ENCODE measurements around the gene GCGR.

Gene GCGR

DNA sequence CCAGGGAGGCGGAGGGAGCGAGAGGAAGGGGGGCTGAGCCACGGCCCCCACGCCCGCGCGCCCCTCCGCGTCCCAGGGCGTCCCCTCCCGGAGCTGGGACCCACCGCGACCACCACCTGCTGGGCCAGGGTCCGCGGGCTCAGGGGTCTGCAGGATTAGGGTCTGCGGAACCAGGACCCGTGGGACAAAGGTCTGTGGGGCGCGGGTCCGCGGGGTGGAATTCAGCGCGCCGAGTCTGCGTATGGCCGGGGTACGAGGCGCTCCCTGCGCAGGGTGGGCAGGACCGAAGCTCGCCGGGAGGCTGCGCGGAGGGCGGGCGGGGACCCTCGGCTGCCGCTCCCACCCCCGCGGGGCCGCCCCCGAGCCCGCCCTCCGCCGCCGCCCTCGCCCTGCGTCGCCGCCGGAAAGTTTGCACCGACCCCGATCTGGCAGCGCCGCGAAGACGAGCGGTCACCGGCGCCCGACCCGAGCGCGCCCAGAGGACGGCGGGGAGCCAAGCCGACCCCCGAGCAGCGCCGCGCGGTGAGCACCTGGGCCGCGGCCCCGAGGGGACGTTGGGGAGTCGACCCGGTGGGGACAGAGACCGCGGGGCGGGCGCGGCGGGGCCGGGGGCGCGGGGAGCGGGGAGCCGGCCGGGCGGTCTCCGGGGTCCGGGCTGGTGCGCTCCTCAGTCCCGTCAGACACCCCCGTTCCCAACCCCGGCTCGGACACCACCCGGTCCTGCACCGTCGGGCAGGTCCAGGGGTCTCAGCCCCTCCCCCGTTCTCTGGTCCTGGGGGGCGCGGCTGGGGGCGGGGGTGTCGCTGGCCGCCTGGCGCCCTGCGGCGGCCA is at the start of gene GCGR:
TSS of gene GCGR (plus strand) at position 423 of the 831 bp plus-strand sequence. CDS start 4,869 bp downstream, outside the sequence.
- Histone ChIP-seq H4K20me1 (ENCODE audit: insufficient read depth, low read length) (no peaks in the 10 kb centered on the region), H3K36me3 (replicated peaks; ENCODE audit: low read depth, low read length) (no peaks in the 10 kb centered on the region), H3K9me3 (ENCODE audit: insufficient read depth, low read length) (no peaks in the 10 kb centered on the region), H3K4me2 (ENCODE audit: low read length) (no peak within 1 kb of the TSS), H3K4me3 (ENCODE audit: low read length) (no peak within 1 kb of the TSS), H3K27ac (ENCODE audit: low read length) (no peak within 1 kb of the TSS), H3K9ac (ENCODE audit: low read length) (no peak within 1 kb of the TSS), H2AFZ (ENCODE audit: low read depth, low read length) (no peak within 1 kb of the TSS), H3K27me3 (ENCODE audit: low read depth, low read length) (peaks cover 4% of the 10 kb centered on the region; the same call in 1 of the 2 replicates), H3K79me2 (ENCODE audit: low read length) (no peaks in the 10 kb centered on the region), H3K4me1 (ENCODE audit: low read length) (no peaks in the 10 kb centered on the region)
- TF ChIP-seq EZH2phosphoT487 (IDR thresholded peaks at IDR 0.05; ENCODE audit: low read depth), result no peak
- TF ChIP-seq, protein P1, sequence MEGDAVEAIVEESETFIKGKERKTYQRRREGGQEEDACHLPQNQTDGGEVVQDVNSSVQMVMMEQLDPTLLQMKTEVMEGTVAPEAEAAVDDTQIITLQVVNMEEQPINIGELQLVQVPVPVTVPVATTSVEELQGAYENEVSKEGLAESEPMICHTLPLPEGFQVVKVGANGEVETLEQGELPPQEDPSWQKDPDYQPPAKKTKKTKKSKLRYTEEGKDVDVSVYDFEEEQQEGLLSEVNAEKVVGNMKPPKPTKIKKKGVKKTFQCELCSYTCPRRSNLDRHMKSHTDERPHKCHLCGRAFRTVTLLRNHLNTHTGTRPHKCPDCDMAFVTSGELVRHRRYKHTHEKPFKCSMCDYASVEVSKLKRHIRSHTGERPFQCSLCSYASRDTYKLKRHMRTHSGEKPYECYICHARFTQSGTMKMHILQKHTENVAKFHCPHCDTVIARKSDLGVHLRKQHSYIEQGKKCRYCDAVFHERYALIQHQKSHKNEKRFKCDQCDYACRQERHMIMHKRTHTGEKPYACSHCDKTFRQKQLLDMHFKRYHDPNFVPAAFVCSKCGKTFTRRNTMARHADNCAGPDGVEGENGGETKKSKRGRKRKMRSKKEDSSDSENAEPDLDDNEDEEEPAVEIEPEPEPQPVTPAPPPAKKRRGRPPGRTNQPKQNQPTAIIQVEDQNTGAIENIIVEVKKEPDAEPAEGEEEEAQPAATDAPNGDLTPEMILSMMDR (IDR thresholded peaks at IDR 0.05; ENCODE audit: low read depth, low read length), result no peak

DNA sequence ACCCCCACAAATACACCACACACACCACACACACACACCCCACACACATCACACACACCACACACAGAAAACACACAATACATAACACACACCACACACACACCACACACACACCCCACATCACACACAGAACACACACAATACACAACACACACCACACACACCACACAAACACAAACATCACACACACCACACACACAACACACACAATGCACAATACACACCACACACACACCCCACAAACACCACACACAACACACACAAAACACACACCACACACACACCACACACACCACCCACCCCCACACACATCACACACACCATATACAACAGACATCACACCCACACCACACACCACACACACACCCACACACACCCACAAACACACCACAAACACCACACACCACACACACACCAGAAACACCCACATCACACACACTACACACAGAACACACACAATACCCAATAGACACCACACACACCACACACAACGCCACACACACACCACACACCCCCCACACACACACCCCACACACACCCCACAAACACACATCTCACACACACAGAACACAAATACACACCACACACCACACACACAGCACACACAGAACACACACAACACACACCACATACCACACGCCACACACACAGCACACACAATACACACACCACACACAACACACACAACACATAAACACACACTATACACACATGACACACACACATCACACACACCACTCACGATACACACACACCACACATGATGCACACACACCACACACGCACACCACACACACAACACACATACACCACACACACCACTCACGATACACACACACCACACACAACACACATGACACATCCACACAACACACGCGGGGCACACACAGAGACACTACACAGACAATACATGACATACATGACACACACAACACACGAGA is 11.0 kb upstream of the GCGR start:
- TF ChIP-seq EZH2phosphoT487 (IDR thresholded peaks at IDR 0.05; ENCODE audit: low read depth), result no peak
- TF ChIP-seq, protein P1 (IDR thresholded peaks at IDR 0.05; ENCODE audit: low read depth, low read length), result no peak
- Histone ChIP-seq H4K20me1 (ENCODE audit: insufficient read depth, low read length) (no peaks in the 10 kb centered on the region), H3K27ac (ENCODE audit: low read length) (no peak overlapping the region), H3K9ac (ENCODE audit: low read length) (no peak overlapping the region), H3K4me2 (ENCODE audit: low read length) (no peak overlapping the region), H3K27me3 (ENCODE audit: low read depth, low read length) (no peaks in the 10 kb centered on the region), H3K79me2 (ENCODE audit: low read length) (no peaks in the 10 kb centered on the region), H3K36me3 (replicated peaks; ENCODE audit: low read depth, low read length) (no peaks in the 10 kb centered on the region), H3K4me3 (ENCODE audit: low read length) (no peak overlapping the region), H2AFZ (ENCODE audit: low read depth, low read length) (no peak overlapping the region), H3K4me1 (ENCODE audit: low read length) (no peaks in the 10 kb centered on the region), H3K9me3 (ENCODE audit: insufficient read depth, low read length) (no peaks in the 10 kb centered on the region)

DNA sequence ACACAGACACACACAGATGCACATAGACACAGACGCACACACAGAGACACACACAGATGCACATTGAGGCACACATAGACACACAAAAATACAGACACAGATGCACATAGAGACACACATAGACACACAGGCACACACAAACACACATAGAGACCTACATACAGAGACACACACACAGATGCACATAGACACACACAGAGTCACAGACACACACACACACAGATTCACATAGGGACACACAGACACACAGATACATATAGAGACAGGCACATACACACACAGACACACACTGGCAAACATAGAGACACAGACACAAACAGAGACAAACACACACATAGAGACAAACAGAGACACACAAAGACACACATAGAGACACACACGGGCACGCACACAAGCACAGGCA is 9.9 kb upstream of the GCGR start:
- Histone ChIP-seq H3K79me2 (ENCODE audit: low read length) (no peaks in the 10 kb centered on the region), H3K27ac (ENCODE audit: low read length) (no peak overlapping the region), H3K4me3 (ENCODE audit: low read length) (no peak overlapping the region), H3K36me3 (replicated peaks; ENCODE audit: low read depth, low read length) (no peaks in the 10 kb centered on the region), H3K9me3 (ENCODE audit: insufficient read depth, low read length) (no peaks in the 10 kb centered on the region), H3K4me2 (ENCODE audit: low read length) (no peak overlapping the region), H4K20me1 (ENCODE audit: insufficient read depth, low read length) (no peaks in the 10 kb centered on the region), H2AFZ (ENCODE audit: low read depth, low read length) (no peak overlapping the region), H3K27me3 (ENCODE audit: low read depth, low read length) (no peaks in the 10 kb centered on the region), H3K4me1 (ENCODE audit: low read length) (no peaks in the 10 kb centered on the region), H3K9ac (ENCODE audit: low read length) (no peak overlapping the region)
- TF ChIP-seq, protein P1 (IDR thresholded peaks at IDR 0.05; ENCODE audit: low read depth, low read length), result no peak
- no peak for TF ChIP-seq EZH2phosphoT487 (IDR thresholded peaks at IDR 0.05; ENCODE audit: low read depth)

DNA sequence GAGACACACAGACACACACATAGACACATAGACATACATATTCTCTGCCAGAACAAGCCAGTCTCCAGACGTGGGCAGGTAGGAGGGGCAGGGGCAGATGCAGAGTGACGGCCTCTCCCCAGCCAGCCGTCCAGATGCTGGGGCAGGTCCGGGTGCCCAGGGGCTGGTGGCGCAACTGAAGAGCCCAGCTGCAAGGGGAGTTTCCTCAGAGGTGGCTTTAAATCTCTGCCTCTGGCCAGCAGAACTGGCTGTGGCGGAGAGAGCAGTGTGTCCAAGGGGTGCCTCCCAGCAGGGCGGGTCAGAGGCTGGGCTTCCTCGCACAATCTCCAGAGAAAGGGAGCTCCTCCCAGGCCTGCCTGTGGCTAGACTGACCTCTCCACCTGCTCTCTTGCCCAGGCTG is 9.4 kb upstream of the GCGR start:
- no peaks in the 10 kb centered on the region for H3K4me1 ChIP-seq (ENCODE audit: low read length)
- H3K4me2 ChIP-seq (ENCODE audit: low read length), result no peak overlapping the region
- H3K27ac ChIP-seq (ENCODE audit: low read length), result no peak overlapping the region
- no peak overlapping the region for H3K9ac ChIP-seq (ENCODE audit: low read length)
- H2AFZ ChIP-seq (ENCODE audit: low read depth, low read length), result no peak overlapping the region
- H4K20me1 ChIP-seq (ENCODE audit: insufficient read depth, low read length), result no peaks in the 10 kb centered on the region
- H3K36me3 ChIP-seq (replicated peaks; ENCODE audit: low read depth, low read length), result no peaks in the 10 kb centered on the region
- H3K4me3 ChIP-seq (ENCODE audit: low read length), result no peak overlapping the region
- no peaks in the 10 kb centered on the region for H3K27me3 ChIP-seq (ENCODE audit: low read depth, low read length)
- TF ChIP-seq, protein P1 (IDR thresholded peaks at IDR 0.05; ENCODE audit: low read depth, low read length), result no peak
- TF ChIP-seq EZH2phosphoT487 (IDR thresholded peaks at IDR 0.05; ENCODE audit: low read depth), result no peak
- H3K9me3 ChIP-seq (ENCODE audit: insufficient read depth, low read length), result no peaks in the 10 kb centered on the region
- H3K79me2 ChIP-seq (ENCODE audit: low read length), result no peaks in the 10 kb centered on the region
